GM23338 (cell line): ENCODE measurements around the gene MYORG. TPM values are rescaled to one million over a fixed set of nuclear protein-coding genes. Genes with fewer than 3 reads are reported as not detected.
A peak's percentile ranks its signal among the peaks of the same experiment; 100 is the strongest.

Experiments used
- ATAC-seq: fragments of 200-7000 bp; cut with Tn5 transposase; 3 replicates; pipeline ENCODE4 v1.9.1; 2020
- DNase-seq: peaks from one replicate; pipeline ENCODE4 v3.0.0-alpha.2; 2015; ENCODE audit warnings: low spot score
- H2AFZ ChIP-seq: fragments of 200-600 bp; sonication (generic); 2 replicates; pipeline ENCODE4 v1.8.0; 2016; ENCODE audit warnings: antibody characterized with exemption, mild to moderate bottlenecking, moderate library complexity
- H3F3A ChIP-seq: fragments of 200-600 bp; sonication (generic); replicated peaks from 2 replicates; pipeline ENCODE4 v1.8.0; 2017; ENCODE audit warnings: antibody characterized with exemption, mixed run types, low read depth
- H3K27ac ChIP-seq: fragments of 200-600 bp; sonication (generic); 2 replicates; pipeline ENCODE4 v1.6.1; 2016; ENCODE audit warnings: low read depth
- H3K27me3 ChIP-seq: fragments of 200-600 bp; sonication (generic); 2 replicates; pipeline ENCODE4 v1.8.0; 2016; ENCODE audit warnings: mild to moderate bottlenecking, mixed run types, moderate library complexity; ENCODE audit not compliant: insufficient read depth
- H3K36me3 ChIP-seq: fragments of 200-600 bp; sonication (generic); 2 replicates; pipeline ENCODE4 v1.8.0; 2016; ENCODE audit warnings: mild to moderate bottlenecking; ENCODE audit not compliant: insufficient read depth
- H3K4me1 ChIP-seq: fragments of 200-600 bp; sonication (generic); 2 replicates; pipeline ENCODE4 v1.8.0; 2016; ENCODE audit warnings: mild to moderate bottlenecking, moderate library complexity; ENCODE audit not compliant: insufficient read depth
- H3K4me2 ChIP-seq: fragments of 200-600 bp; sonication (generic); 2 replicates; pipeline ENCODE4 v1.7.1; 2017; ENCODE audit warnings: mixed run types
- H3K4me3 ChIP-seq: fragments of 200-600 bp; sonication (generic); 2 replicates; pipeline ENCODE4 v1.6.1; 2016; ENCODE audit warnings: mixed run types
- H3K79me2 ChIP-seq: fragments of 200-600 bp; sonication (generic); replicated peaks from 2 replicates; pipeline ENCODE4 v1.8.0; 2017; ENCODE audit warnings: mild to moderate bottlenecking; ENCODE audit not compliant: insufficient read depth
- H3K9me2 ChIP-seq: fragments of 200-600 bp; sonication (generic); 2 replicates; pipeline ENCODE4 v1.8.0; 2017; ENCODE audit not compliant: insufficient read depth
- H4K20me1 ChIP-seq: fragments of 200-600 bp; sonication (generic); replicated peaks from 2 replicates; pipeline ENCODE4 v1.8.0; 2017; ENCODE audit warnings: mild to moderate bottlenecking; ENCODE audit not compliant: insufficient read depth
- H3K27ac Mint-ChIP-seq: 2 replicates; pipeline ENCODE4 v1.8.0; 2020; ENCODE audit warnings: inconsistent platforms, mild to moderate bottlenecking, moderate library complexity, mixed read lengths
- H3K27me3 Mint-ChIP-seq: 3 replicates; pipeline ENCODE4 v1.8.0; 2022; ENCODE audit warnings: low read depth, mild to moderate bottlenecking, moderate library complexity, mixed read lengths, inconsistent platforms; ENCODE audit not compliant: insufficient read depth, poor library complexity
- H3K36me3 Mint-ChIP-seq: 3 replicates; pipeline ENCODE4 v1.8.0; 2021; ENCODE audit warnings: low read depth, mild to moderate bottlenecking, inconsistent platforms, moderate library complexity, mixed read lengths
- H3K4me1 Mint-ChIP-seq: 3 replicates; pipeline ENCODE4 v1.8.0; 2020; ENCODE audit warnings: mild to moderate bottlenecking, inconsistent platforms, mixed read lengths
- H3K4me3 Mint-ChIP-seq: 3 replicates; pipeline ENCODE4 v1.8.0; 2021; ENCODE audit warnings: moderate library complexity, mild to moderate bottlenecking, inconsistent platforms, mixed read lengths
- H3K9me3 Mint-ChIP-seq: 3 replicates; pipeline ENCODE4 v1.8.0; 2020; ENCODE audit warnings: moderate library complexity, mild to moderate bottlenecking, inconsistent platforms, mixed read lengths
- CREB1 ChIP-seq: fragments of 250-450 bp; sonication (Bioruptor Pico); IDR thresholded peaks from 2 replicates; pipeline ENCODE4 v1.5.0; 2020; ENCODE audit warnings: low read depth, mild to moderate bottlenecking, moderate library complexity
- CTCF ChIP-seq, 2 experiments: fragments of 200-600 bp in 1 of 2; sonication (generic) in 1 of 2; conservative IDR thresholded peaks; 2 replicates each; pipeline versions ENCODE4 v1.5.1 to v1.6.1; 2016 to 2017; ENCODE audit warnings: antibody characterized with exemption in 2 of 2, low read depth in 2 of 2, mild to moderate bottlenecking in 2 of 2, moderate library complexity in 1 of 2
- ETS1 ChIP-seq: IDR thresholded peaks from 2 replicates; pipeline ENCODE4 v1.6.1; 2016; ENCODE audit warnings: antibody characterized with exemption
- NANOG ChIP-seq: IDR thresholded peaks from 2 replicates; pipeline ENCODE4 v1.6.1; 2016; ENCODE audit warnings: antibody characterized with exemption, borderline replicate concordance
- REST ChIP-seq: IDR thresholded peaks from one replicate; pipeline ENCODE4 v1.6.1; 2018; ENCODE audit warnings: antibody characterized with exemption; ENCODE audit not compliant: unreplicated experiment
- ZNF114 ChIP-seq: fragments of 250-450 bp; sonication (Bioruptor Pico); IDR thresholded peaks from 2 replicates; pipeline ENCODE4 v1.5.0; 2020; ENCODE audit warnings: mild to moderate bottlenecking, moderate library complexity
- polyA plus RNA-seq: library from polyadenylated mRNA; unstranded; fragments of >200 nt; fragmentation: Nextera tagmentation; extraction: Ambion mirVana; gene quantifications from 2 replicates; pipeline ENCODE4 v1.2.1, GENCODE V29; 2016
- total RNA-seq: library from RNA; depleted of rRNA; stranded (reverse); fragments of >200 nt; shearing (Covaris generic); gene quantifications from 2 replicates; pipeline ENCODE4 v1.2.3, GENCODE V29; 2014

MYORG gene
- total and polyA plus RNA-seq, 2 experiments from 2014 or later = 1.5 to 7.3 TPM

GRCh38 chr9:34405719-34406118 lies 29.0 kb upstream of the MYORG start:
- no peak overlapping the region for H2AFZ ChIP-seq
- Mint-ChIP-seq H3K4me3 (no peak overlapping the region), H3K9me3 (no peaks in the 10 kb centered on the region), H3K27me3 (no peaks in the 10 kb centered on the region), H3K27ac (no peak overlapping the region), H3K36me3 (no peaks in the 10 kb centered on the region), H3K4me1 (no peaks in the 10 kb centered on the region)
- H3K27ac ChIP-seq = no peak overlapping the region
- TF ChIP-seq CTCF (conservative IDR thresholded peaks at IDR 0.05; ENCODE audit: low read depth in 2 of 2) = no peak
- no peaks in the 10 kb centered on the region for H3K36me3 ChIP-seq
- no peaks in the 10 kb centered on the region for H3K27me3 ChIP-seq
- no peaks in the 10 kb centered on the region for H3K79me2 ChIP-seq
- H4K20me1 ChIP-seq = no peaks in the 10 kb centered on the region; the same call in 1 of the 2 replicates
- no peak overlapping the region for H3K4me3 ChIP-seq
- DNase-seq = no peak
- no peak overlapping the region for H3K4me2 ChIP-seq
- H3F3A ChIP-seq = no peaks in the 10 kb centered on the region
- H3K9me2 ChIP-seq = no peaks in the 10 kb centered on the region
- no peaks in the 10 kb centered on the region for H3K4me1 ChIP-seq
- ATAC-seq = no peak

GRCh38 chr9:34403554-34404380 lies 27.1 kb upstream of the MYORG start:
- Histone ChIP-seq H3K27me3 (no peaks in the 10 kb centered on the region), H3K79me2 (no peaks in the 10 kb centered on the region), H3K4me1 (no peaks in the 10 kb centered on the region), H3K4me2 (no peak overlapping the region), H3K4me3 (no peak overlapping the region), H2AFZ (no peak overlapping the region), H3K9me2 (no peaks in the 10 kb centered on the region), H4K20me1 (no peaks in the 10 kb centered on the region; the same call in 1 of the 2 replicates), H3K36me3 (no peaks in the 10 kb centered on the region), H3K27ac (no peak overlapping the region), H3F3A (no peaks in the 10 kb centered on the region)
- no peaks in the 10 kb centered on the region for H3K36me3 Mint-ChIP-seq
- no peak for TF ChIP-seq ETS1
- TF ChIP-seq ZNF114 (CRISPR knock-in tag) = no peak
- TF ChIP-seq CTCF (conservative IDR thresholded peaks at IDR 0.05; ENCODE audit: low read depth in 2 of 2) = peak; percentile 91 to 100
- TF ChIP-seq REST = peak; percentile 33
- TF ChIP-seq CREB1 (CRISPR knock-in tag) = no peak
- TF ChIP-seq NANOG = no peak
- ATAC-seq (peak; percentile 44; the same call in 2 of the 3 replicates), DNase-seq (peak; percentile 87)
- no peak overlapping the region for H3K4me3 Mint-ChIP-seq
- peaks cover 3% of the 10 kb centered on the region for H3K27me3 Mint-ChIP-seq
- H3K4me1 Mint-ChIP-seq = no peaks in the 10 kb centered on the region
- no peaks in the 10 kb centered on the region for H3K9me3 Mint-ChIP-seq
- no peak overlapping the region for H3K27ac Mint-ChIP-seq
